Neuronal stem cell (in vitro differentiated cells): ENCODE measurements around the gene RASSF1.

Experiments
- DNase-seq: peaks from one replicate; pipeline ENCODE4 v3.0.0-alpha.2; 2013; ENCODE audit warnings: low spot score
- H2AFZ ChIP-seq: one replicate; pipeline ENCODE4 v1.6.1; 2013; ENCODE audit warnings: mild to moderate bottlenecking, low read length, inconsistent platforms
- H2AK5ac ChIP-seq: 2 replicates; pipeline ENCODE4 v1.6.1; 2013; ENCODE audit warnings: low read depth, mild to moderate bottlenecking, inconsistent platforms, low read length, moderate library complexity, mixed read lengths
- H2BK120ac ChIP-seq: 2 replicates; pipeline ENCODE4 v1.6.1; 2013; ENCODE audit warnings: low read depth, mild to moderate bottlenecking, inconsistent platforms, low read length, moderate library complexity, mixed read lengths
- H2BK12ac ChIP-seq: one replicate; pipeline ENCODE4 v1.6.1; 2013; ENCODE audit warnings: low read length, inconsistent platforms
- H2BK15ac ChIP-seq: 2 replicates; pipeline ENCODE4 v1.6.1; 2013; ENCODE audit warnings: mild to moderate bottlenecking, low read length, inconsistent platforms, mixed read lengths
- H2BK5ac ChIP-seq: one replicate; pipeline ENCODE4 v1.6.1; 2013; ENCODE audit warnings: inconsistent platforms, mild to moderate bottlenecking, low read length, moderate library complexity
- H3K14ac ChIP-seq: one replicate; pipeline ENCODE4 v1.6.1; 2013; ENCODE audit warnings: low read length, inconsistent platforms
- H3K18ac ChIP-seq: 2 replicates; pipeline ENCODE4 v1.6.1; 2013; ENCODE audit warnings: low read length, inconsistent platforms
- H3K23ac ChIP-seq: 2 replicates; pipeline ENCODE4 v1.6.1; 2013; ENCODE audit warnings: low read depth, mild to moderate bottlenecking, mixed read lengths, low read length, inconsistent platforms; ENCODE audit not compliant: poor library complexity
- H3K27ac ChIP-seq: replicated peaks from 3 replicates; pipeline ENCODE4 v1.5.1; 2013; ENCODE audit warnings: low read length, inconsistent platforms
- H3K27me3 ChIP-seq, 3 experiments: 2 replicates each; pipeline ENCODE4 v1.6.1; 2013; ENCODE audit warnings: low read length in 3 of 3, mild to moderate bottlenecking in 2 of 3, inconsistent platforms in 1 of 3, low read depth in 1 of 3, mixed read lengths in 1 of 3, moderate library complexity in 1 of 3; ENCODE audit not compliant: control insufficient read depth in 3 of 3, insufficient read depth in 3 of 3
- H3K36me3 ChIP-seq, 2 donors: replicated peaks in 1 of 2; 2 replicates each; pipeline ENCODE4 v1.6.1; 2013; ENCODE audit warnings: low read length in 2 of 2; ENCODE audit not compliant: control insufficient read depth in 2 of 2, insufficient read depth in 2 of 2
- H3K4ac ChIP-seq: 2 replicates; pipeline ENCODE4 v1.6.1; 2013; ENCODE audit warnings: inconsistent platforms, mild to moderate bottlenecking, low read length, moderate library complexity
- H3K4me1 ChIP-seq, 2 donors: 1 replicate in 1 of 2; 2 replicates in 1 of 2; pipeline ENCODE4 v1.6.1; 2013; ENCODE audit warnings: low read length in 2 of 2, low read depth in 1 of 2; ENCODE audit not compliant: control insufficient read depth in 2 of 2, insufficient read depth in 1 of 2
- H3K4me2 ChIP-seq: one replicate; pipeline ENCODE4 v1.6.1; 2013; ENCODE audit warnings: mild to moderate bottlenecking, low read length, inconsistent platforms; ENCODE audit not compliant: insufficient read depth, poor library complexity, severe bottlenecking
- H3K4me3 ChIP-seq, 2 donors: 2 replicates each; pipeline ENCODE4 v1.5.1; 2013; ENCODE audit warnings: low read length in 2 of 2, mild to moderate bottlenecking in 2 of 2, inconsistent platforms in 1 of 2, moderate library complexity in 1 of 2
- H3K79me1 ChIP-seq: one replicate; pipeline ENCODE4 v1.6.1; 2013; ENCODE audit warnings: low read depth, mild to moderate bottlenecking, inconsistent platforms, low read length, moderate library complexity
- H3K9ac ChIP-seq: one replicate; pipeline ENCODE4 v1.6.1; 2013; ENCODE audit warnings: mild to moderate bottlenecking, low read depth, low read length, inconsistent platforms; ENCODE audit not compliant: poor library complexity
- H3K9me3 ChIP-seq, 2 donors: replicated peaks in 1 of 2; 2 replicates each; pipeline versions ENCODE3 to v1.6.1; 2013; ENCODE audit warnings: low read length in 2 of 2, mild to moderate bottlenecking in 2 of 2, inconsistent platforms in 1 of 2, low read depth in 1 of 2, mixed read lengths in 1 of 2, moderate library complexity in 1 of 2; ENCODE audit not compliant: control insufficient read depth in 2 of 2, insufficient read depth in 1 of 2
- H4K8ac ChIP-seq: one replicate; pipeline ENCODE4 v1.6.1; 2013; ENCODE audit warnings: low read depth, mild to moderate bottlenecking, inconsistent platforms, low read length, moderate library complexity
- H4K91ac ChIP-seq: one replicate; pipeline ENCODE4 v1.6.1; 2013; ENCODE audit warnings: low read length, low read depth, mild to moderate bottlenecking, inconsistent platforms; ENCODE audit not compliant: poor library complexity
- WGBS, 2 donors: extraction: QIAGEN DNeasy Blood & Tissue Kit; methylation state at CpG; one replicate each; pipeline ENCODE4 v1.1.7; 2013; ENCODE audit warnings: missing lambda C conversion rate in 2 of 2, mixed read lengths in 1 of 2; ENCODE audit not compliant: insufficient read length in 2 of 2, insufficient replicate concordance in 1 of 2; ENCODE audit errors: extremely low coverage in 2 of 2; 5-methylcytosine and 5-hydroxymethylcytosine counted together

RASSF1 gene

DNA sequence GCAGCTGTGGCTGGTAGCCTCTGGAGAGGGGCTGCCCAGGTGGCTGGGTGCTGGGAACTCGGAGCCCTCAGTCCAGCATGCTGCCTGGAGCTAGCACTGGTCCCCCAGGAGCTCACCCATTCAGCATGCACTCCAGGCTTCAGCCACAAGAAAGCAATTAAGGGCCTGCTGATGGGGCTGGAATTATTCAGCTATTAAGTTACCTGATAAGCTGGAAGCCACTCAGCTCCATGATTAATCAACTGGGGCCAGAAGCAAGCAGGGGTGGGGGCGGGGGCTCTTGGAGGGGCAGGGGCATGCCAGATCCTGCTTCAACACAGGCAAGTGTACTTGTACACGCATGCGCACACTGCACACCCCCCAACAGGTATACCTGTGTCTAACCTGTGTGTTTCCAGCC is 40.7 kb upstream of the RASSF1 start:
- peaks cover 0 to 4% of the 10 kb centered on the region in 2 donors for H3K36me3 ChIP-seq
- no peak overlapping the region for H2BK120ac ChIP-seq
- H3K9me3 ChIP-seq: no peaks in the 10 kb centered on the region
- DNase-seq: no peak
- H3K4me3 ChIP-seq: no peak overlapping the region
- H3K4me2 ChIP-seq: no peak overlapping the region
- peak overlapping the region; percentile 63 for H3K9ac ChIP-seq
- peaks cover 6 to 10% of the 10 kb centered on the region in 2 donors for H3K4me1 ChIP-seq
- H3K27me3 ChIP-seq: peaks cover 0 to 57% (median 0%) of the 10 kb centered on the region in 3 experiments
- H2BK15ac ChIP-seq: no peak overlapping the region
- no peak overlapping the region for H3K23ac ChIP-seq
- H4K8ac ChIP-seq: no peak overlapping the region
- H3K18ac ChIP-seq: peak overlapping the region; percentile 52
- H3K4ac ChIP-seq: no peak overlapping the region
- H3K27ac ChIP-seq: no peak overlapping the region
- H2BK5ac ChIP-seq: no peak overlapping the region
- no peak overlapping the region for H2AFZ ChIP-seq
- WGBS, 2 donors: no CpG with 5 or more reads among the region's 4 CpGs
- no peak overlapping the region for H4K91ac ChIP-seq
- peaks cover 5% of the 10 kb centered on the region for H3K79me1 ChIP-seq
- no peak overlapping the region for H3K14ac ChIP-seq
- H2AK5ac ChIP-seq: peak overlapping the region; percentile 98
- no peak overlapping the region for H2BK12ac ChIP-seq

DNA sequence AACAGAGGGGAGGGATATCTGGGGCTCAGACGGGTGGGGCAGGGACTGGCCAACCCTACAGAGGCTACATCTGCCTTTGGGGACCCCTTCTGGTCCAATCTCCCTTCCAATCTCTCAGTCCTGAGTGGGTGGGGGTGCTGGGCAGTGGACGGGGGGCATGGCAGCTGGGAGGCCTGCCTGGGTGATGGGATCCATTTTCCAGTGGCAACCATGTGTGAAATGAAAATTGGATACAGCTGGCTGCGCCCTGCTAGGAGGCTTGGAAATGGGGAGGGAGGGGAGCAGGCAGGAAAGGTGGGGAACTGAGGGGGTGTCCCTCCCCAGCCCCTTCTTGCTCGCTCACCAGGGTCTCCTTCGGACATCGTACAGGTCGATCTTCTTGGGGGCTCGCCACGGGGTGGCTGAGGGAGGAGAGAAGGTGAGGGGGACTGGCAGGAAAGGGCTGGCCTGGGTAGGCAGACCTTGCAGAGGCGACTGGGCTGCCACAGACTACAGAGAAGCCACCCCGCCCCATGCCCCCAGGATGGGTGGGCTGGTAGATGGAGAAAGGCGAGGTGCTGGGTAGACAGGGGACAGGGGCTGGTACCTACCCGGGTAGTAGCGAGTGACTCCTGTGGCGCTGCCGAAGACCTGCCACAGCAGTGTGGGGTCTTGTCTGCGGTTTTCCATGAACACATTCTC is 39.9 kb upstream of the RASSF1 start:
- Histone ChIP-seq H3K23ac (peak overlapping the region; percentile 44), H2BK5ac (peak overlapping the region; percentile 62), H4K91ac (no peak overlapping the region), H3K4me3 (no peak overlapping the region), H2BK15ac (peak overlapping the region; percentile 57), H3K27ac (no peak overlapping the region), H3K14ac (peak overlapping the region; percentile 17), H3K9me3 (peaks cover 0 to 2% of the 10 kb centered on the region in 2 donors), H2BK12ac (no peak overlapping the region), H3K4ac (no peak overlapping the region), H3K27me3 (peaks cover 0 to 48% (median 0%) of the 10 kb centered on the region in 3 experiments), H2AK5ac (peak overlapping the region; percentile 98), H3K18ac (peak overlapping the region; percentile 35), H2BK120ac (no peak overlapping the region), H3K4me2 (no peak overlapping the region), H3K36me3 (peaks cover 0 to 5% of the 10 kb centered on the region in 2 donors), H3K9ac (peak overlapping the region; percentile 40), H3K4me1 (peaks cover 6 to 10% of the 10 kb centered on the region in 2 donors), H4K8ac (no peak overlapping the region), H3K79me1 (peaks cover 8% of the 10 kb centered on the region), H2AFZ (no peak overlapping the region)
- DNase-seq: no peak
- no CpG with 5 or more reads among the region's 17 CpGs for WGBS, 2 donors

DNA sequence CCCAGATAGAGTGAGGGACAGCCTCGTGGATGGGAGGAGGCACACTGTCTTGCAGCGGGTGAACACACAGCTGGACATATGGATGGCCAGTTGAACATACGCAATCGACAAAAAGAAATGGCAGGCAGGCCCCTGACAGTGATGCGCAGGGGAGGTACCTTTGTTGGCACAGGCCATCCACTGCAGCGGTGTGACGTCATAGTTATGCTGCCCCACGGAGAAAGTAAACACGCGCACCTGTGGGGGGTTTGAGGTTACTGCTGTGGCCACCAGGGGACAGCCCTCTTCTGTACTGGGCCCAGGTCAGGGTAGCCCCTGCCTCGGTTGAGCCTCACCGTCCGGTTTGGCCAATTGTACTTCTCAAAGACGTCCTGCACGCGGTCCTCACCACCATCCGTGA is 38.1 kb upstream of the RASSF1 start:
- peaks cover 19 to 22% of the 10 kb centered on the region in 2 donors for H3K4me1 ChIP-seq
- H4K8ac ChIP-seq: no peak overlapping the region
- H3K36me3 ChIP-seq: peaks cover 0 to 5% of the 10 kb centered on the region in 2 donors
- peak overlapping the region; percentile 37 for H3K4ac ChIP-seq
- no peak overlapping the region for H4K91ac ChIP-seq
- no peak for DNase-seq
- no CpG with 5 or more reads among the region's 17 CpGs for WGBS, 2 donors
- H3K9me3 ChIP-seq: peaks cover 0 to 2% of the 10 kb centered on the region in 2 donors
- H2BK5ac ChIP-seq: peak overlapping the region; percentile 72
- peak overlapping the region; percentile 38 for H3K18ac ChIP-seq
- H3K14ac ChIP-seq: peak overlapping the region; percentile 99
- no peak overlapping the region for H3K4me3 ChIP-seq
- H2BK15ac ChIP-seq: peak overlapping the region; percentile 93
- H2AFZ ChIP-seq: no peak overlapping the region
- H2BK12ac ChIP-seq: no peak overlapping the region
- no peak overlapping the region for H3K27ac ChIP-seq
- peaks cover 6% of the 10 kb centered on the region for H3K79me1 ChIP-seq
- peak overlapping the region; percentile 88 for H2AK5ac ChIP-seq
- H3K9ac ChIP-seq: peak overlapping the region; percentile 44
- H3K4me2 ChIP-seq: no peak overlapping the region
- H3K23ac ChIP-seq: peak overlapping the region; percentile 91
- H2BK120ac ChIP-seq: no peak overlapping the region
- peaks cover 0 to 30% (median 0%) of the 10 kb centered on the region in 3 experiments for H3K27me3 ChIP-seq

DNA sequence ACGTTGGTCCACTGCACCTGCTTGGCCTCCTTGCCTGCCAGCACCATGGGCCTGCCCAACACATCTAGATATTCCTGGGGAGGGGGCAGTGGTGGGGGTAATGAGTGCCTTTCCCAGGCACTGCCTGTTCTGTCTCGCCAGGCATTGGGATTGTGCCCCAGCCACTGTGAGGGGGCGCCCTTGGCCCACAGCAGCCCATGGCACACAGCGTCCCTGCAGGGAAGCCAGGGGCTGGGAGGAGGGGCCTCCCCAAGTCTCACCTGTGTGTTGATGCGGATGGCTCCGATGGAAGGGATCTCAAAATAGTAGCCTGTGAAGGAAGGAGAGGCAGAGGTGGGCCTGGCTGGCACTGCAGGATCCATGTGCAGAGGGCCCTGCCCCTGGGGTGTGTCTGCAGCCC is 37.4 kb upstream of the RASSF1 start:
- no peak overlapping the region for H2AFZ ChIP-seq
- peak overlapping the region; percentile 66 for H2BK5ac ChIP-seq

More for the DNA sequence above, 37.4 kb upstream of the RASSF1 start:
- Histone ChIP-seq H3K4me3 (no peak overlapping the region), H3K4me2 (no peak overlapping the region), H3K4me1 (peaks cover 24 to 27% of the 10 kb centered on the region in 2 donors), H3K18ac (peak overlapping the region; percentile 27), H3K27ac (no peak overlapping the region), H2BK12ac (peak overlapping the region; percentile 22), H3K23ac (peak overlapping the region; percentile 43), H2BK120ac (no peak overlapping the region), H3K36me3 (peaks cover 0 to 5% of the 10 kb centered on the region in 2 donors), H3K27me3 (peaks cover 0 to 23% (median 0%) of the 10 kb centered on the region in 3 experiments), H3K79me1 (peaks cover 6% of the 10 kb centered on the region), H3K9ac (no peak overlapping the region), H2BK15ac (peak overlapping the region; percentile 37), H4K91ac (peak overlapping the region; percentile 72), H3K14ac (peak overlapping the region; percentile 38), H3K9me3 (peaks cover 0 to 2% of the 10 kb centered on the region in 2 donors), H4K8ac (no peak overlapping the region), H2AK5ac (peak overlapping the region; percentile 78), H3K4ac (no peak overlapping the region)
- DNase-seq: no peak
- WGBS, 2 donors: no CpG with 5 or more reads among the region's 6 CpGs
